Endodermal cell (in vitro differentiated cells): ENCODE results near the gene CHRD. TPM values are rescaled to one million over a fixed set of nuclear protein-coding genes. Genes with fewer than 3 reads are reported as not detected.

Experiments used
- DNase-seq: peaks from one replicate; pipeline ENCODE4 v3.0.0-alpha.2; 2017
- H3K27ac ChIP-seq: 2 replicates; pipeline ENCODE4 v1.5.1; 2013; ENCODE audit warnings: mild to moderate bottlenecking, low read depth, low read length, moderate library complexity
- H3K27me3 ChIP-seq: 2 replicates; pipeline ENCODE4 v1.6.1; 2013; ENCODE audit warnings: mild to moderate bottlenecking, low read length, moderate library complexity; ENCODE audit not compliant: insufficient read depth, control insufficient read depth, poor library complexity, severe bottlenecking
- H3K36me3 ChIP-seq: 2 replicates; pipeline ENCODE4 v1.7.0; 2013; ENCODE audit warnings: mild to moderate bottlenecking, low read length, moderate library complexity; ENCODE audit not compliant: control insufficient read depth, insufficient read depth
- H3K4me1 ChIP-seq: one replicate; pipeline ENCODE4 v1.7.0; 2013; ENCODE audit warnings: low read length; ENCODE audit not compliant: control insufficient read depth, insufficient read depth
- H3K4me3 ChIP-seq: 2 replicates; pipeline ENCODE4 v1.5.1; 2013; ENCODE audit warnings: mild to moderate bottlenecking, low read length, moderate library complexity
- H3K9ac ChIP-seq: 2 replicates; pipeline ENCODE4 v1.6.1; 2013; ENCODE audit warnings: mild to moderate bottlenecking, low read length, moderate library complexity; ENCODE audit not compliant: poor library complexity, severe bottlenecking; ENCODE audit errors: extremely low read depth
- H3K9me3 ChIP-seq: 2 replicates; pipeline ENCODE4 v1.6.1; 2013; ENCODE audit warnings: mild to moderate bottlenecking, low read length, moderate library complexity; ENCODE audit not compliant: control insufficient read depth
- H3K27ac Mint-ChIP-seq: 2 replicates; pipeline ENCODE4 v1.8.0; 2020; ENCODE audit warnings: mixed read lengths
- H3K27me3 Mint-ChIP-seq: 2 replicates; pipeline ENCODE4 v1.8.0; 2021; ENCODE audit warnings: mild to moderate bottlenecking, mixed read lengths; ENCODE audit not compliant: insufficient read depth
- H3K36me3 Mint-ChIP-seq: 2 replicates; pipeline ENCODE4 v1.8.0; 2020; ENCODE audit warnings: low read depth, mixed read lengths
- H3K4me1 Mint-ChIP-seq: 2 replicates; pipeline ENCODE4 v1.8.0; 2020; ENCODE audit warnings: mixed read lengths
- H3K4me3 Mint-ChIP-seq: 2 replicates; pipeline ENCODE4 v1.8.0; 2020; ENCODE audit warnings: mild to moderate bottlenecking, moderate library complexity, mixed read lengths
- H3K9me3 Mint-ChIP-seq: 2 replicates; pipeline ENCODE4 v1.8.0; 2020; ENCODE audit warnings: mild to moderate bottlenecking, mixed read lengths
- CTCF ChIP-seq: fragments of 200-600 bp; sonication (generic); conservative IDR thresholded peaks from 2 replicates; pipeline ENCODE4 v1.5.0; 2021; ENCODE audit warnings: antibody characterized with exemption, mild to moderate bottlenecking
- WGBS, 2 experiments: methylation state at CpG; one replicate each; pipeline versions ENCODE4 v1.1.5 to v1.1.7; 2013; ENCODE audit warnings: missing lambda C conversion rate in 2 of 2, mixed read lengths in 1 of 2; ENCODE audit not compliant: insufficient coverage in 1 of 2, insufficient read length in 1 of 2; 5-methylcytosine and 5-hydroxymethylcytosine counted together
- total RNA-seq, 2 donors: library from RNA; stranded (reverse); fragmentation: NEBNext Ultra II Directional in 1 of 2; extraction: Animal tissue kit (Norgen Biotek cat#: 25700) in 1 of 2; gene quantifications; 2 replicates in 1 of 2; 3 replicates in 1 of 2; pipeline ENCODE4 v1.2.1, GENCODE V29; 2021

Gene CHRD
- total RNA-seq, 2 donors from 2014 or later = 5.0 to 17.4 TPM

- H3K4me3 Mint-ChIP-seq = no peak overlapping the region
- Histone ChIP-seq H3K4me1 (no peaks in the 10 kb centered on the region), H3K27ac (no peak overlapping the region), H3K36me3 (no peaks in the 10 kb centered on the region), H3K9me3 (no peaks in the 10 kb centered on the region), H3K4me3 (no peak overlapping the region), H3K9ac (no peak overlapping the region), H3K27me3 (no peaks in the 10 kb centered on the region)
- peaks cover 3% of the 10 kb centered on the region for H3K27me3 Mint-ChIP-seq
- H3K9me3 Mint-ChIP-seq = no peaks in the 10 kb centered on the region
- TF ChIP-seq CTCF = no peak
- H3K36me3 Mint-ChIP-seq = no peaks in the 10 kb centered on the region
- 75 to 87% methylated on average over 5 to 16 of the region's 16 CpGs for WGBS, 2 experiments
- no peak overlapping the region for H3K27ac Mint-ChIP-seq
- DNase-seq = no peak
- H3K4me1 Mint-ChIP-seq = no peaks in the 10 kb centered on the region
Observed at GRCh38 chr3:184414418-184415202, 34.8 kb downstream of the CHRD start.

GRCh38 chr3:184415203-184415490, 35.3 kb downstream of the CHRD start:
- Mint-ChIP-seq H3K36me3 (no peaks in the 10 kb centered on the region), H3K27ac (no peak overlapping the region), H3K9me3 (no peaks in the 10 kb centered on the region), H3K4me3 (no peak overlapping the region), H3K4me1 (no peaks in the 10 kb centered on the region), H3K27me3 (peaks cover 3% of the 10 kb centered on the region)
- Histone ChIP-seq H3K4me3 (no peak overlapping the region), H3K27me3 (no peaks in the 10 kb centered on the region), H3K9ac (no peak overlapping the region), H3K27ac (no peak overlapping the region), H3K4me1 (no peaks in the 10 kb centered on the region), H3K36me3 (no peaks in the 10 kb centered on the region), H3K9me3 (no peaks in the 10 kb centered on the region)
- WGBS, 2 experiments = 69% methylated on average over 4 of the region's 4 CpGs; no CpG with 5 or more reads in 1 of the 2 experiments
- TF ChIP-seq CTCF = no peak
- no peak for DNase-seq

- TF ChIP-seq CTCF = peak; percentile 93
- no peaks in the 10 kb centered on the region for H3K27me3 ChIP-seq
- Mint-ChIP-seq H3K9me3 (peaks cover 3% of the 10 kb centered on the region), H3K4me1 (no peaks in the 10 kb centered on the region), H3K36me3 (no peaks in the 10 kb centered on the region), H3K4me3 (no peak overlapping the region), H3K27me3 (no peaks in the 10 kb centered on the region), H3K27ac (no peak overlapping the region)
- no peak overlapping the region for H3K27ac ChIP-seq
- no peaks in the 10 kb centered on the region for H3K4me1 ChIP-seq
- H3K4me3 ChIP-seq = no peak overlapping the region
- peak; percentile 89 for DNase-seq
- H3K36me3 ChIP-seq = no peaks in the 10 kb centered on the region
- no peak overlapping the region for H3K9ac ChIP-seq
- 56 to 65% methylated on average over 6 to 14 of the region's 14 CpGs for WGBS, 2 experiments
- peaks cover 6% of the 10 kb centered on the region for H3K9me3 ChIP-seq
Observed at GRCh38 chr3:184417619-184418327, 37.9 kb downstream of the CHRD start.
